Stimulated activated naive CD8-positive, alpha-beta T cell treated with anti-CD3 and anti-CD28 coated beads, Interleukin-15, Interleukin-2, amounts not matched to agents 100 U/mL and 50 U/mL, for 24 hours (primary cell): ENCODE data around the gene ANKRD33.
"Not testable (repeated sequence)": the region's sequence is repeated elsewhere in the genome, so short reads cannot be mapped to it uniquely, and the experiment has no call there.

Experiments
- ATAC-seq: fragments of 150-1000 bp; cut with Tn5 transposase; one replicate; pipeline ENCODE4 v1.10.0; 2021
- DNase-seq: peaks from one replicate; pipeline ENCODE4 v3.0.0; 2021

Gene ANKRD33

GRCh38 chr12:51879102-51879501, 8.8 kb upstream of the ANKRD33 start:
- DNase-seq (no peak), ATAC-seq (no peak)

- no peak for DNase-seq
- ATAC-seq: no peak
These were observed 4.6 kb upstream of the ANKRD33 start for GRCh38 chr12:51883295-51883694.

GRCh38 chr12:51883998-51884675, 3.8 kb upstream of the ANKRD33 start:
- DNase-seq: no peak
- ATAC-seq: no peak

- ATAC-seq: no peak
- no peak for DNase-seq
These were observed 3.1 kb upstream of the ANKRD33 start for GRCh38 chr12:51884676-51885229.

- ATAC-seq, DNase-seq: not testable (repeated sequence)
These were observed 2.4 kb upstream of the ANKRD33 start for GRCh38 chr12:51885294-51886020.

GRCh38 chr12:51886021-51886710, 1.7 kb upstream of the ANKRD33 start:
- DNase-seq (peak; percentile 42), ATAC-seq (peak; percentile 85)

GRCh38 chr12:51888316-51889215, 663 bp downstream of the ANKRD33 start:
- DNase-seq (no peak), ATAC-seq (no peak)

GRCh38 chr12:51889216-51890132, 1.6 kb downstream of the ANKRD33 start:
- no peak for ATAC-seq
- no peak for DNase-seq

GRCh38 chr12:51890133-51890464, 2.2 kb downstream of the ANKRD33 start:
- DNase-seq: no peak
- ATAC-seq: no peak

- ATAC-seq (no peak), DNase-seq (no peak)
These were observed 2.7 kb downstream of the ANKRD33 start for GRCh38 chr12:51890511-51891171.

GRCh38 chr12:51891843-51892242, 3.9 kb downstream of the ANKRD33 start:
- ATAC-seq (no peak), DNase-seq (no peak)

- no peak for ATAC-seq
- DNase-seq: no peak
These were observed 5.9 kb downstream of the ANKRD33 start for GRCh38 chr12:51893786-51894185.

- no peak for DNase-seq
- no peak for ATAC-seq
These were observed 7.7 kb downstream of the ANKRD33 start for GRCh38 chr12:51895378-51896135.

- no peak for ATAC-seq
- DNase-seq: no peak
These were observed 8.3 kb downstream of the ANKRD33 start for GRCh38 chr12:51896236-51896635.

GRCh38 chr12:51897181-51897580, 9.3 kb downstream of the ANKRD33 start:
- DNase-seq: no peak
- no peak for ATAC-seq

- no peak for ATAC-seq
- DNase-seq: no peak
These were observed 10.6 kb downstream of the ANKRD33 start for GRCh38 chr12:51898506-51898905.

GRCh38 chr12:51898937-51899336, 11.0 kb downstream of the ANKRD33 start:
- no peak for ATAC-seq
- DNase-seq: no peak

GRCh38 chr12:51900323-51900889, 12.5 kb downstream of the ANKRD33 start:
- DNase-seq (no peak), ATAC-seq (no peak)

GRCh38 chr12:51901121-51901817, 13.4 kb downstream of the ANKRD33 start:
- ATAC-seq: no peak
- DNase-seq: no peak
